Right lobe of liver (tissue), 4 donors: ENCODE data around the gene ACSL3.
"Not testable (repeated sequence)": the region's sequence is repeated elsewhere in the genome, so short reads cannot be mapped to it uniquely, and the experiment has no call there.

Experiments
- POLR2A ChIP-seq: fragments of 450-650 bp; IDR thresholded peaks from one replicate; pipeline ENCODE4 v1.6.1; 2017; ENCODE audit warnings: antibody characterized with exemption, mild to moderate bottlenecking
- TF ChIP-seq, protein P1 (sequence below), 4 donors: fragments of 200-600 bp in 3 of 4; fragments of 450-650 bp in 1 of 4; IDR thresholded peaks; one replicate each; pipeline versions ENCODE4 v1.5.1 to v1.8.0; 2016 to 2022; ENCODE audit warnings: antibody characterized with exemption in 4 of 4, mild to moderate bottlenecking in 2 of 4
- donor health status: DM: no; HTN: no; CAD: no.
- donor health status: DM: no; HTN: no; CAD: no.
- donor health status: DM: no; HTN: yes; CAD: no.

DNA sequence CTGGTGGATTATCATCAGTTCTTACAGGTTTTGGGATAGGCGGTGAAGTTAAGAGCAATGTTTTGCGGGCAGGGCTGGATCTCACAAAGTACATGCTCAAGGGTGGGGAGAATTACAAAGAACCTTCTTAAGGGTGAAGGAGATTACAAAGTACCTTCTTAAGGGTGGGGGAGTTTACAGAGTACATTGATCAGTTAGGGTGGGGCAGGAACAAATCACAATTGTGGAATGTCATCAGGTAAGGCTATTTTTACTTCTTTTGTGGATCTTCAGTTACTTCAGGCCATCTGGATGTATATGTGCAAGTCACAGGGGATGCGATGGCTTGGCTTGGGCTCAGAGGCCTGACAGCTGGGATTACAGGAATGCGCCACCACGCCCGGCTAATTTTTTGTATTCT, 12.8 kb upstream of the ACSL3 start:
- TF ChIP-seq POLR2A, result not testable (repeated sequence)
- TF ChIP-seq, protein P1, sequence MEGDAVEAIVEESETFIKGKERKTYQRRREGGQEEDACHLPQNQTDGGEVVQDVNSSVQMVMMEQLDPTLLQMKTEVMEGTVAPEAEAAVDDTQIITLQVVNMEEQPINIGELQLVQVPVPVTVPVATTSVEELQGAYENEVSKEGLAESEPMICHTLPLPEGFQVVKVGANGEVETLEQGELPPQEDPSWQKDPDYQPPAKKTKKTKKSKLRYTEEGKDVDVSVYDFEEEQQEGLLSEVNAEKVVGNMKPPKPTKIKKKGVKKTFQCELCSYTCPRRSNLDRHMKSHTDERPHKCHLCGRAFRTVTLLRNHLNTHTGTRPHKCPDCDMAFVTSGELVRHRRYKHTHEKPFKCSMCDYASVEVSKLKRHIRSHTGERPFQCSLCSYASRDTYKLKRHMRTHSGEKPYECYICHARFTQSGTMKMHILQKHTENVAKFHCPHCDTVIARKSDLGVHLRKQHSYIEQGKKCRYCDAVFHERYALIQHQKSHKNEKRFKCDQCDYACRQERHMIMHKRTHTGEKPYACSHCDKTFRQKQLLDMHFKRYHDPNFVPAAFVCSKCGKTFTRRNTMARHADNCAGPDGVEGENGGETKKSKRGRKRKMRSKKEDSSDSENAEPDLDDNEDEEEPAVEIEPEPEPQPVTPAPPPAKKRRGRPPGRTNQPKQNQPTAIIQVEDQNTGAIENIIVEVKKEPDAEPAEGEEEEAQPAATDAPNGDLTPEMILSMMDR (IDR thresholded peaks at IDR 0.05), result not testable (repeated sequence)
